Measurements from ENCODE around the gene ALG9.
"Not testable (repeated sequence)": the region's sequence is repeated elsewhere in the genome, so short reads cannot be mapped to it uniquely, and the experiment has no call there.

Gene ALG9

GRCh38 chr11:111870886-111871692 is at the start of gene ALG9:
ALG9 (minus strand) TSS chr11:111871581; CDS start chr11:111871482, 99 bp downstream.
- peak; percentile 86 for DNase-seq

- no peak for DNase-seq
Measured at GRCh38 chr11:111920908-111921307, 49.5 kb upstream of the ALG9 start.

- no peak for DNase-seq
Measured at GRCh38 chr11:111918390-111919256, 47.2 kb upstream of the ALG9 start, which contains the start of gene C11orf52. C11orf52 (plus strand) TSS chr11:111918913; CDS start chr11:111918973, 60 bp downstream.

- DNase-seq, result no peak
Measured at GRCh38 chr11:111917788-111918187, 46.4 kb upstream of the ALG9 start.

GRCh38 chr11:111917312-111917711 is 45.9 kb upstream of the ALG9 start:
- no peak for DNase-seq

- no peak for DNase-seq
Measured at GRCh38 chr11:111916768-111917167, 45.4 kb upstream of the ALG9 start.

- DNase-seq, result no peak
Measured at GRCh38 chr11:111913997-111914396, 42.6 kb upstream of the ALG9 start.

- no peak for DNase-seq
Measured at GRCh38 chr11:111913031-111913861, 41.9 kb upstream of the ALG9 start.

- DNase-seq, result no peak
Measured at GRCh38 chr11:111912535-111912934, 41.2 kb upstream of the ALG9 start, which contains the start of gene HSPB2. HSPB2 (plus strand) TSS chr11:111912734; CDS start chr11:111912830, 96 bp downstream.

- no peak for DNase-seq
Measured at GRCh38 chr11:111911563-111912401, 40.4 kb upstream of the ALG9 start, which contains the start of gene CRYAB. CRYAB (minus strand) TSS chr11:111911770; CDS start chr11:111911724, 46 bp downstream.

GRCh38 chr11:111910676-111911562 is 39.5 kb upstream of the ALG9 start:
- no peak for DNase-seq

- no peak for DNase-seq
Measured at GRCh38 chr11:111909378-111909777, 38.0 kb upstream of the ALG9 start.

GRCh38 chr11:111908639-111909305 is 37.4 kb upstream of the ALG9 start:
- no peak for DNase-seq

GRCh38 chr11:111906680-111907079 is 35.3 kb upstream of the ALG9 start:
- no peak for DNase-seq

- DNase-seq, result no peak
Measured at GRCh38 chr11:111905411-111905810, 34.0 kb upstream of the ALG9 start.

- no peak for DNase-seq
Measured at GRCh38 chr11:111886844-111887243, 15.5 kb upstream of the ALG9 start.

GRCh38 chr11:111886032-111886431 is 14.7 kb upstream of the ALG9 start:
- no peak for DNase-seq

GRCh38 chr11:111885053-111885452 is 13.7 kb upstream of the ALG9 start:
- not testable (repeated sequence) for DNase-seq

GRCh38 chr11:111882202-111882601 is 10.8 kb upstream of the ALG9 start:
- no peak for DNase-seq

- no peak for DNase-seq
Measured at GRCh38 chr11:111879637-111879960, 8.2 kb upstream of the ALG9 start.

All from activated T-cell treated with anti-CD3 and anti-CD28 coated beads for 4 hours (primary cell).